HCT116 (cell line): ENCODE measurements around the gene COQ3. TPM values are rescaled to one million over a fixed set of nuclear protein-coding genes. Genes with fewer than 3 reads are reported as not detected.

Experiments used
- ATAC-seq: fragments of 200-7000 bp; cut with Tn5 transposase; 2 replicates; pipeline ENCODE4 v1.9.1; 2020; ENCODE audit warnings: mild to moderate bottlenecking, moderate library complexity
- BruUV-seq: library from RNA; stranded (reverse); fragments of 400-500 nt; replicated peaks from 2 replicates; lab custom pipeline; 2021; lab: Mats Ljungman, UMichigan
- CTCF ChIA-PET: fragments of 300-600 bp; sonication (Branson Sonifier 250); formaldehyde crosslinking; loops from one replicate; lab custom pipeline; 2021; ENCODE audit warnings: antibody characterized with exemption; lab: Charles Lee
- POLR2A ChIA-PET: fragments of 300-600, 350-600 bp; sonication (Branson Sonifier 250); formaldehyde crosslinking; loops from one replicate; lab custom pipeline; 2021; ENCODE audit warnings: antibody characterized with exemption; lab: Charles Lee
- RAD21 ChIA-PET, 2 experiments: fragments of 300-600 bp; sonication (Branson Sonifier 250); formaldehyde crosslinking; loops; one replicate each; lab custom pipeline; 2023; ENCODE audit warnings: low total read pairs in 2 of 2; ENCODE audit not compliant: uncharacterized antibody in 2 of 2, unreplicated experiment in 2 of 2, low non-redundant PET in 1 of 2; lab: Charles Lee
- DNase-seq: peaks from one replicate; pipeline ENCODE4 v3.0.0-alpha.2; 2010; ENCODE audit warnings: low read depth, low spot score
- H2AFZ ChIP-seq: fragments of 200-600 bp; shearing (Covaris generic), sonication (generic); 2 replicates; pipeline ENCODE4 v1.6.1; 2017; ENCODE audit warnings: low read depth, mixed run types, mixed read lengths, antibody characterized with exemption, low read length; ENCODE audit not compliant: poor library complexity, severe bottlenecking
- H3K27ac ChIP-seq: 2 replicates; pipeline ENCODE4 v1.5.1; 2012; ENCODE audit warnings: low read depth, low read length
- H3K27me3 ChIP-seq: fragments of 200-600 bp; sonication (generic); 2 replicates; pipeline ENCODE4 v1.6.1; 2016; ENCODE audit warnings: mixed run types, low read length, mixed read lengths; ENCODE audit not compliant: insufficient read depth
- H3K36me3 ChIP-seq, 2 experiments: fragments of 200-500 bp in 1 of 2; fragments of 200-600 bp in 1 of 2; sonication (Bioruptor generic) in 1 of 2; sonication (generic) in 1 of 2; 2 replicates each; pipeline versions ENCODE4 v1.5.1 to v1.6.1; 2014 to 2016; ENCODE audit warnings: low read length in 2 of 2, inconsistent platforms in 1 of 2, mixed read lengths in 1 of 2, mixed run types in 1 of 2; ENCODE audit not compliant: insufficient read depth in 2 of 2, control insufficient read depth in 1 of 2
- H3K4me1 ChIP-seq, 2 experiments: fragments of 200-600 bp in 1 of 2; sonication (generic) in 1 of 2; 2 replicates each; pipeline versions ENCODE4 v1.5.1 to v1.6.1; 2012 to 2017; ENCODE audit warnings: low read length in 2 of 2, inconsistent platforms in 1 of 2, mild to moderate bottlenecking in 1 of 2, mixed read lengths in 1 of 2, mixed run types in 1 of 2, moderate library complexity in 1 of 2; ENCODE audit not compliant: insufficient read depth in 2 of 2, control insufficient read depth in 1 of 2
- H3K4me2 ChIP-seq: fragments of 200-600 bp; sonication (generic); 2 replicates; pipeline ENCODE4 v1.6.1; 2017; ENCODE audit warnings: mixed run types, low read length, mixed read lengths
- H3K4me3 ChIP-seq, 2 experiments: fragments of 200-600 bp in 1 of 2; sonication (generic) in 1 of 2; replicated peaks in 1 of 2; 2 replicates each; pipeline ENCODE4 v1.5.1; 2011 to 2016; ENCODE audit warnings: low read length in 2 of 2, control low read depth in 1 of 2, low read depth in 1 of 2, mild to moderate bottlenecking in 1 of 2, mixed read lengths in 1 of 2, mixed run types in 1 of 2
- H3K79me2 ChIP-seq: fragments of 200-600 bp; sonication (generic); 2 replicates; pipeline ENCODE4 v1.6.1; 2017; ENCODE audit warnings: mild to moderate bottlenecking, mixed run types, low read length, moderate library complexity, mixed read lengths; ENCODE audit not compliant: insufficient read depth
- H3K9ac ChIP-seq: fragments of 200-600 bp; sonication (generic); 2 replicates; pipeline ENCODE4 v1.6.1; 2016; ENCODE audit warnings: low read length, mixed read lengths
- H3K9me2 ChIP-seq: fragments of 200-600 bp; sonication (generic), shearing (Covaris generic); 2 replicates; pipeline ENCODE4 v1.6.1; 2017; ENCODE audit warnings: mixed run types, mild to moderate bottlenecking, moderate library complexity; ENCODE audit not compliant: insufficient read depth
- H3K9me3 ChIP-seq, 2 experiments: fragments of 200-500 bp in 1 of 2; fragments of 200-600 bp in 1 of 2; sonication (Bioruptor generic) in 1 of 2; sonication (generic) in 1 of 2; 2 replicates each; pipeline ENCODE4 v1.6.1; 2014 to 2017; ENCODE audit warnings: low read length in 2 of 2, mixed read lengths in 2 of 2, inconsistent platforms in 1 of 2, low read depth in 1 of 2, mild to moderate bottlenecking in 1 of 2, mixed run types in 1 of 2, moderate library complexity in 1 of 2; ENCODE audit not compliant: control insufficient read depth in 1 of 2, insufficient read depth in 1 of 2
- H4K20me1 ChIP-seq: fragments of 200-600 bp; sonication (generic), shearing (Covaris generic); 2 replicates; pipeline ENCODE4 v1.6.1; 2017; ENCODE audit warnings: mixed run types, mild to moderate bottlenecking, moderate library complexity; ENCODE audit not compliant: insufficient read depth
- ATF3 ChIP-seq: IDR thresholded peaks from 2 replicates; pipeline ENCODE4 v1.6.1; 2012
- CBX3 ChIP-seq: IDR thresholded peaks from 2 replicates; pipeline ENCODE4 v1.6.1; 2012; ENCODE audit warnings: low read depth
- ELF1 ChIP-seq: IDR thresholded peaks from 2 replicates; pipeline ENCODE4 v1.6.1; 2012; ENCODE audit warnings: low read depth, borderline replicate concordance
- EZH2phosphoT487 ChIP-seq: fragments of 200-600 bp; IDR thresholded peaks from 2 replicates; pipeline ENCODE4 v1.6.1; 2018; ENCODE audit warnings: antibody characterized with exemption, borderline replicate concordance
- FOSL1 ChIP-seq: IDR thresholded peaks from 2 replicates; pipeline ENCODE4 v1.6.1; 2012; ENCODE audit warnings: low read depth
- JUND ChIP-seq: IDR thresholded peaks from 2 replicates; pipeline ENCODE4 v1.6.1; 2012
- POLR2A ChIP-seq: IDR thresholded peaks from 2 replicates; pipeline ENCODE4 v1.7.0; 2011; ENCODE audit warnings: borderline replicate concordance; ENCODE audit not compliant: insufficient read depth, insufficient read length; ENCODE audit errors: extremely low read depth
- RAD21 ChIP-seq: IDR thresholded peaks from 2 replicates; pipeline ENCODE4 v1.6.1; 2012; ENCODE audit warnings: low read depth, mild to moderate bottlenecking
- REST ChIP-seq: IDR thresholded peaks from 2 replicates; pipeline ENCODE4 v1.6.1; 2012; ENCODE audit warnings: low read depth
- SIN3A ChIP-seq: IDR thresholded peaks from 2 replicates; pipeline ENCODE4 v1.6.1; 2012; ENCODE audit warnings: low read depth
- TCF7L2 ChIP-seq: IDR thresholded peaks from 2 replicates; pipeline ENCODE4 v1.7.0; 2011; ENCODE audit warnings: borderline replicate concordance, inconsistent platforms; ENCODE audit not compliant: insufficient read depth, insufficient read length; ENCODE audit errors: extremely low read depth
- YY1 ChIP-seq: IDR thresholded peaks from 2 replicates; pipeline ENCODE4 v1.6.1; 2011; ENCODE audit warnings: low read length, low read depth, moderate library complexity, mild to moderate bottlenecking; ENCODE audit not compliant: insufficient replicate concordance; ENCODE audit errors: extremely low read depth
- ZFX ChIP-seq: fragments of 450-650 bp; IDR thresholded peaks from 2 replicates; pipeline ENCODE4 v1.6.1; 2017
- ZNF274 ChIP-seq: fragments of 200-500 bp; sonication (Bioruptor generic); IDR thresholded peaks from 2 replicates; pipeline ENCODE4 v1.6.1; 2014; ENCODE audit warnings: mild to moderate bottlenecking, low read depth, low read length, inconsistent platforms
- intact Hi-C: fragments of 100-400 bp; cut with micrococcal nuclease; formaldehyde crosslinking; loops from 2 replicates; pipeline ENCODE4 v1.10.0; 2022
- total RNA-seq: library from RNA; stranded (reverse); gene quantifications from one replicate; pipeline ENCODE4 v1.2.1, GENCODE V29; 2021; ENCODE audit not compliant: unreplicated experiment

The COQ3 gene
- total RNA-seq, 1 experiment from 2014 or later = 19.0 TPM

- BruUV-seq = no TSS peak
- ChIA-PET CTCF (no interaction called here), RAD21 (no interaction called here)
Observed at GRCh38 chr6:99431901-99432300, 37.9 kb upstream of the COQ3 start.

More at GRCh38 chr6:99431901-99432300, 37.9 kb upstream of the COQ3 start:
- Histone ChIP-seq H3K79me2 (peaks cover 15% of the 10 kb centered on the region), H3K27me3 (no peaks in the 10 kb centered on the region), H3K4me1 (peaks cover 3 to 7% of the 10 kb centered on the region in 2 experiments; a peak in 2 of 4 replicates), H3K9ac (no peak overlapping the region), H3K27ac (no peak overlapping the region), H3K4me2 (no peak overlapping the region), H4K20me1 (no peaks in the 10 kb centered on the region), H3K9me2 (no peaks in the 10 kb centered on the region), H3K4me3 (no peak overlapping the region), H3K36me3 (no peaks in the 10 kb centered on the region), H3K9me3 (no peaks in the 10 kb centered on the region), H2AFZ (no peak overlapping the region)
- ATAC-seq (no peak), DNase-seq (no peak)
- intact Hi-C loops = no loop called here
- POLR2A ChIA-PET = no interaction called here
- no peak for TF ChIP-seq POLR2A
- TF ChIP-seq YY1 = no peak
- no peak for TF ChIP-seq ZNF274
- TF ChIP-seq REST = no peak
- no peak for TF ChIP-seq ELF1
- no peak for TF ChIP-seq CBX3
- TF ChIP-seq ATF3 = no peak
- TF ChIP-seq EZH2phosphoT487 = no peak
- no peak for TF ChIP-seq FOSL1
- no peak for TF ChIP-seq RAD21
- no peak for TF ChIP-seq SIN3A
- no peak for TF ChIP-seq ZFX
- TF ChIP-seq JUND = no peak
- no peak for TF ChIP-seq TCF7L2
